Activated CD4-positive, alpha-beta T cell treated with anti-CD3 and anti-CD28 coated beads for 36 hours (primary cell): ENCODE data around the gene MOB3C. TPM values are rescaled to one million over a fixed set of nuclear protein-coding genes. Genes with fewer than 3 reads are reported as not detected.
A peak's percentile ranks its signal among the peaks of the same experiment; 100 is the strongest.

Experiments
- ATAC-seq: fragments of 200-7000 bp; cut with Tn5 transposase; one replicate; pipeline ENCODE4 v1.10.0; 2021; ENCODE audit warnings: mild to moderate bottlenecking, moderate library complexity
- CTCF ChIA-PET: fragments of 350-600 bp; sonication (Branson Sonifier 250); formaldehyde crosslinking; loops from one replicate; lab custom pipeline; 2021; ENCODE audit warnings: antibody characterized with exemption; lab: Charles Lee
- POLR2A ChIA-PET: fragments of 350-600 bp; sonication (Branson Sonifier 250); formaldehyde crosslinking; loops from one replicate; lab custom pipeline; 2021; ENCODE audit warnings: antibody characterized with exemption, inconsistent platforms; lab: Charles Lee
- DNase-seq: peaks from one replicate; pipeline ENCODE4 v3.0.0-alpha.2; 2020
- H3K27ac Mint-ChIP-seq: one replicate; pipeline ENCODE4 v1.8.0; 2021; ENCODE audit warnings: mixed read lengths
- H3K27me3 Mint-ChIP-seq: one replicate; pipeline ENCODE4 v1.8.0; 2021; ENCODE audit warnings: mixed read lengths
- H3K36me3 Mint-ChIP-seq: one replicate; pipeline ENCODE4 v1.8.0; 2021; ENCODE audit warnings: low read depth, mixed read lengths
- H3K4me1 Mint-ChIP-seq: one replicate; pipeline ENCODE4 v1.8.0; 2021; ENCODE audit warnings: mixed read lengths
- H3K4me3 Mint-ChIP-seq: one replicate; pipeline ENCODE4 v1.8.0; 2021; ENCODE audit warnings: mild to moderate bottlenecking, moderate library complexity, mixed read lengths
- H3K9me3 Mint-ChIP-seq: one replicate; pipeline ENCODE4 v1.8.0; 2021; ENCODE audit warnings: low read depth, mixed read lengths
- intact Hi-C, 2 experiments: fragments of 100-400 bp; cut with DNase I in 1 of 2; cut with micrococcal nuclease in 1 of 2; formaldehyde crosslinking; loops; one replicate each; pipeline versions ENCODE4 v1.14.2 to v1.15.1; 2022 to 2024; cut with DNase I, micrococcal nuclease
- total RNA-seq, 2 experiments: library from RNA; stranded (reverse); gene quantifications; one replicate each; pipeline ENCODE4 v1.2.3, GENCODE V29; 2021

The MOB3C gene
- total RNA-seq, 2 experiments from 2014 or later = 8.5 to 8.9 TPM

GRCh38 chr1:46587069-46587468 lies 29.5 kb downstream of the MOB3C start:
- peaks cover 5% of the 10 kb centered on the region for H3K4me1 Mint-ChIP-seq
- intact Hi-C loops = no loop called here
- no peaks in the 10 kb centered on the region for H3K27me3 Mint-ChIP-seq
- ChIA-PET POLR2A (no interaction called here), CTCF (no interaction called here)
- no peaks in the 10 kb centered on the region for H3K9me3 Mint-ChIP-seq
- no peak overlapping the region for H3K27ac Mint-ChIP-seq
- DNase-seq (no peak), ATAC-seq (no peak)
- peaks cover 44% of the 10 kb centered on the region for H3K36me3 Mint-ChIP-seq
- H3K4me3 Mint-ChIP-seq = no peak overlapping the region

- no peaks in the 10 kb centered on the region for H3K27me3 Mint-ChIP-seq
- POLR2A ChIA-PET = no interaction called here
- intact Hi-C loops = no loop called here
- no peaks in the 10 kb centered on the region for H3K9me3 Mint-ChIP-seq
- H3K27ac Mint-ChIP-seq = no peak overlapping the region
- CTCF ChIA-PET = no interaction called here
- peaks cover 21% of the 10 kb centered on the region for H3K4me1 Mint-ChIP-seq
- ATAC-seq = no peak
- DNase-seq = no peak
- H3K36me3 Mint-ChIP-seq = peaks cover 43% of the 10 kb centered on the region
- H3K4me3 Mint-ChIP-seq = no peak overlapping the region
Measured at GRCh38 chr1:46585312-46585938, 31.2 kb downstream of the MOB3C start.

GRCh38 chr1:46583494-46583893 lies 33.1 kb downstream of the MOB3C start:
- intact Hi-C loops = no loop called here
- Mint-ChIP-seq H3K36me3 (peaks cover 38% of the 10 kb centered on the region), H3K9me3 (no peaks in the 10 kb centered on the region), H3K4me1 (peaks cover 21% of the 10 kb centered on the region), H3K4me3 (no peak overlapping the region), H3K27me3 (no peaks in the 10 kb centered on the region), H3K27ac (no peak overlapping the region)
- CTCF ChIA-PET = no interaction called here
- ATAC-seq (no peak), DNase-seq (no peak)
- POLR2A ChIA-PET = no interaction called here

GRCh38 chr1:46582972-46583371 lies 33.6 kb downstream of the MOB3C start:
- DNase-seq = no peak

GRCh38 chr1:46581681-46582455 lies 34.7 kb downstream of the MOB3C start:
- intact Hi-C loops = loop anchor here in 1 of 2 experiments (1.0 kb wide), 1 partner anchor 34 kb away; the partner anchor contains the start of gene MOB3C
- DNase-seq (peak; percentile 26), ATAC-seq (peak; percentile 95)
- Mint-ChIP-seq H3K9me3 (no peaks in the 10 kb centered on the region), H3K4me1 (peaks cover 21% of the 10 kb centered on the region), H3K27me3 (no peaks in the 10 kb centered on the region), H3K27ac (peak overlapping the region; percentile 91), H3K36me3 (peaks cover 41% of the 10 kb centered on the region), H3K4me3 (no peak overlapping the region)
- ChIA-PET POLR2A (no interaction called here), CTCF (interaction anchor here (0.6 to 0.8 kb wide), 3 partner anchors 15 to 168 kb away, joined by 3 read pairs; no protein-coding TSS in a partner anchor)

More at GRCh38 chr1:46582972-46583371, 33.6 kb downstream of the MOB3C start:
- Mint-ChIP-seq H3K36me3 (peaks cover 38% of the 10 kb centered on the region), H3K27me3 (no peaks in the 10 kb centered on the region), H3K4me1 (peaks cover 21% of the 10 kb centered on the region), H3K4me3 (no peak overlapping the region), H3K27ac (no peak overlapping the region), H3K9me3 (no peaks in the 10 kb centered on the region)
- ChIA-PET CTCF (no interaction called here), POLR2A (no interaction called here)
- no peak for ATAC-seq
- intact Hi-C loops = no loop called here

GRCh38 chr1:46580140-46580903 lies 36.3 kb downstream of the MOB3C start:
- H3K9me3 Mint-ChIP-seq = no peaks in the 10 kb centered on the region
- POLR2A ChIA-PET = interaction anchor here (0.9 kb wide), 1 partner anchor 37 kb away, joined by 3 read pairs; no protein-coding TSS in a partner anchor
- peaks cover 21% of the 10 kb centered on the region for H3K4me1 Mint-ChIP-seq

GRCh38 chr1:46577671-46578070 lies 38.9 kb downstream of the MOB3C start:
- H3K4me3 Mint-ChIP-seq = no peak overlapping the region
- intact Hi-C loops = no loop called here
- no peaks in the 10 kb centered on the region for H3K9me3 Mint-ChIP-seq
- CTCF ChIA-PET = no interaction called here
- peaks cover 21% of the 10 kb centered on the region for H3K4me1 Mint-ChIP-seq
- H3K27me3 Mint-ChIP-seq = no peaks in the 10 kb centered on the region
- no peak for ATAC-seq
- no peak for DNase-seq
- H3K27ac Mint-ChIP-seq = no peak overlapping the region
- peaks cover 41% of the 10 kb centered on the region for H3K36me3 Mint-ChIP-seq
- POLR2A ChIA-PET = no interaction called here

More at GRCh38 chr1:46580140-46580903, 36.3 kb downstream of the MOB3C start:
- intact Hi-C loops = no loop called here
- no peak overlapping the region for H3K4me3 Mint-ChIP-seq
- no peaks in the 10 kb centered on the region for H3K27me3 Mint-ChIP-seq
- ATAC-seq (no peak), DNase-seq (no peak)
- H3K27ac Mint-ChIP-seq = peak overlapping the region; percentile 51
- H3K36me3 Mint-ChIP-seq = peaks cover 45% of the 10 kb centered on the region
- CTCF ChIA-PET = interaction anchor here (0.7 to 1.1 kb wide), 2 partner anchors 16 to 21 kb away, joined by 3 read pairs; no protein-coding TSS in a partner anchor

GRCh38 chr1:46576596-46576995 lies 40.0 kb downstream of the MOB3C start:
- DNase-seq = no peak
- Mint-ChIP-seq H3K36me3 (peaks cover 31% of the 10 kb centered on the region), H3K27me3 (no peaks in the 10 kb centered on the region), H3K27ac (no peak overlapping the region), H3K4me3 (no peak overlapping the region), H3K9me3 (no peaks in the 10 kb centered on the region), H3K4me1 (peaks cover 12% of the 10 kb centered on the region)
- intact Hi-C loops = no loop called here
- no peak for ATAC-seq
- ChIA-PET CTCF (interaction anchor here (0.9 to 1.3 kb wide), 2 partner anchors 47 to 49 kb away, joined by 3 to 4 read pairs; no protein-coding TSS in a partner anchor), POLR2A (no interaction called here)

GRCh38 chr1:46575778-46576177 lies 40.8 kb downstream of the MOB3C start:
- intact Hi-C loops = no loop called here
- DNase-seq (no peak), ATAC-seq (no peak)
- peaks cover 28% of the 10 kb centered on the region for H3K36me3 Mint-ChIP-seq
- no peaks in the 10 kb centered on the region for H3K9me3 Mint-ChIP-seq
- H3K4me3 Mint-ChIP-seq = no peak overlapping the region
- H3K27ac Mint-ChIP-seq = no peak overlapping the region
- ChIA-PET POLR2A (no interaction called here), CTCF (interaction anchor here (0.6 to 1.3 kb wide), 4 partner anchors 41 to 92 kb away, joined by 3 to 4 read pairs (median 3); partner anchors contain the start of gene MOB3C)
- peaks cover 4% of the 10 kb centered on the region for H3K4me1 Mint-ChIP-seq
- no peaks in the 10 kb centered on the region for H3K27me3 Mint-ChIP-seq

- POLR2A ChIA-PET = no interaction called here
- Mint-ChIP-seq H3K27ac (no peak overlapping the region), H3K4me3 (no peak overlapping the region), H3K9me3 (no peaks in the 10 kb centered on the region), H3K4me1 (no peaks in the 10 kb centered on the region), H3K27me3 (no peaks in the 10 kb centered on the region), H3K36me3 (peaks cover 23% of the 10 kb centered on the region)
- CTCF ChIA-PET = interaction anchor here (0.7 to 1.3 kb wide), 3 partner anchors 45 to 92 kb away, joined by 3 to 4 read pairs (median 3); no protein-coding TSS in a partner anchor
- no peak for ATAC-seq
- intact Hi-C loops = no loop called here
- no peak for DNase-seq
Measured at GRCh38 chr1:46575300-46575699, 41.3 kb downstream of the MOB3C start.

GRCh38 chr1:46571691-46572225 lies 44.9 kb downstream of the MOB3C start:
- DNase-seq = no peak
- H3K4me1 Mint-ChIP-seq = no peaks in the 10 kb centered on the region
- CTCF ChIA-PET = no interaction called here
- H3K9me3 Mint-ChIP-seq = no peaks in the 10 kb centered on the region
- no peak for ATAC-seq
- no peaks in the 10 kb centered on the region for H3K27me3 Mint-ChIP-seq
- intact Hi-C loops = no loop called here
- H3K36me3 Mint-ChIP-seq = peaks cover 21% of the 10 kb centered on the region
- H3K4me3 Mint-ChIP-seq = no peak overlapping the region
- POLR2A ChIA-PET = interaction anchor here (0.7 kb wide), 1 partner anchor 106 kb away, joined by 3 read pairs; no protein-coding TSS in a partner anchor
- H3K27ac Mint-ChIP-seq = no peak overlapping the region
